HG03159 (cell line): ENCODE data around the gene RIMS4.

Experiments used
- ATAC-seq: cut with Tn5 transposase; IDR thresholded peaks from one replicate; pipeline ENCODE4 v1.9.1; 2021; ENCODE audit warnings: mild to moderate bottlenecking, moderate library complexity; ENCODE audit not compliant: unreplicated experiment

The RIMS4 gene

DNA sequence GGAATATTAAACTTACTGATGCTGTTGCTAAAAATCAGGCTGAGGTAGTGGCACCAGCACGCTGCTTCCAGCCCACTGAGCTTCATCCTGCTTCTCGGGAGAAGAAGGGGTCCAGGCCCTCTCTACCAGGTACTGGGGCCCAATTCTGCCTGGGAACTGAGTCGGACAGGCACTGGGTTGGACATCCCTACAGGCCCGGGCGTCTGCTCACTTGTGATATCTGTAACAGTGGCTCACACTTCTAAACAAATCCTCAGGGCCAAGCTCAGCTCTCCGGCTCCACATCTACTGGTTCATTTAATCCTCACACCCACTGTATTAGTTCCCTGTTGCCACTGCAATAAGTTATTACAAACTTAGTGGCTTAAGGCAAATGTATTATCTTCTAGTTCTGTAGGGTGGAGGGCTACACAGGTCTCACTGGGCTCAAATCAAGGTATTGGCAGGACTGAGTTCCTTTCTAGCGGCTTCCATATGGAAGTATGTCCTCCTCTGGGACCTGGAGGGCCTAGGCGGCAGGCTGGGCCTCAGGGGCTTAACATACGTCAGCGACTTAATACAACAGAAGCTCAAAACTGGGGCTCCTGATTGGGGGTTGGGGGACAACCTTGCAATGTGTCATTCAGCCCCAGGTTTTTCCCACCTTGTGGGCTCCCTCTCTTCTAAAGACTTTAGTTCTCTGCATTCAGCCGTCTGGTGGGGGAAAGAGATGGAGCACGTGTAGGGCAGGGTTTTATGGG is 66.3 kb downstream of the RIMS4 start:
- ATAC-seq = no peak

GRCh38 chr20:44743080-44743701 is 67.2 kb downstream of the RIMS4 start:
- ATAC-seq = no peak

- ATAC-seq = no peak
Observed at GRCh38 chr20:44742304-44743079, 67.9 kb downstream of the RIMS4 start.

DNA sequence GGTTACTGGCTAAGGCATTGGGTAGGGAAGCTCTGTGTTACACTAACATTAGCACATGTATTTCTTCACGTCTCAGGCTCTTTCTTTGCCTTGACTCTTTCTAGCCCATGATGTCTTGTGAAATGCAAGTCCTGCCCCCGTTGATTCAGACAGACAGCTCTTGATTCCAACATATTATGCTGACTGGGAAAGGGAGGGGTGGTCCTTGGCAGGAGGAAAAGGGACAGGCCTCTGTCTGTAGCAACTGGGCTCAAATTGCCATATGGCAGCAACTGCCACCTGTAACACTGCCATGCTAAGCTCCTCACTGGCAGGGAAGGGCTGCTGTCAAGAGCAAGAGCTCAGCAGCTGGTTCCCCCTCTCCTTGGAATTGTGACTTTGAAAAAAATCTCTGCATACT is 70.4 kb downstream of the RIMS4 start:
- ATAC-seq = no peak

GRCh38 chr20:44738813-44739477 is 71.4 kb downstream of the RIMS4 start:
- ATAC-seq = no peak

DNA sequence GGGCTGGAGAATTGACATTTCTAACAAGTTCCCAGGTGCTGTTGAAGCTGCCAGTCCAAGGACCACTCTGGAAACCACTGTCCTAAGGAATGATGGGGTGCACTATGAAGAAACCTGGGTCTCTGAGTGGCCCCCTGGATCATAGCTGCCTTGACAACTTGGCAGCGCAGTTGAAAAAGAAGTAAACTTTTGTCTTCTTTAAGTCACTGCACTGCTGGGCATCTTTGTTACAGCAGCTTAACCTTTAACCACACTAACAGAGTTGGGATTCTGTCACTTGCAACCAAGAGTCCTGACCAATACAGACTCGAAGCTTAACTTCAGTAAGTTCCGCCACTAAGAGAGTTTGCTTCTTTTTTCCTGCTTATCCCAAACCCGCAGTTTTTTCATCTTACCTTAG is 73.2 kb downstream of the RIMS4 start:
- no peak for ATAC-seq

DNA sequence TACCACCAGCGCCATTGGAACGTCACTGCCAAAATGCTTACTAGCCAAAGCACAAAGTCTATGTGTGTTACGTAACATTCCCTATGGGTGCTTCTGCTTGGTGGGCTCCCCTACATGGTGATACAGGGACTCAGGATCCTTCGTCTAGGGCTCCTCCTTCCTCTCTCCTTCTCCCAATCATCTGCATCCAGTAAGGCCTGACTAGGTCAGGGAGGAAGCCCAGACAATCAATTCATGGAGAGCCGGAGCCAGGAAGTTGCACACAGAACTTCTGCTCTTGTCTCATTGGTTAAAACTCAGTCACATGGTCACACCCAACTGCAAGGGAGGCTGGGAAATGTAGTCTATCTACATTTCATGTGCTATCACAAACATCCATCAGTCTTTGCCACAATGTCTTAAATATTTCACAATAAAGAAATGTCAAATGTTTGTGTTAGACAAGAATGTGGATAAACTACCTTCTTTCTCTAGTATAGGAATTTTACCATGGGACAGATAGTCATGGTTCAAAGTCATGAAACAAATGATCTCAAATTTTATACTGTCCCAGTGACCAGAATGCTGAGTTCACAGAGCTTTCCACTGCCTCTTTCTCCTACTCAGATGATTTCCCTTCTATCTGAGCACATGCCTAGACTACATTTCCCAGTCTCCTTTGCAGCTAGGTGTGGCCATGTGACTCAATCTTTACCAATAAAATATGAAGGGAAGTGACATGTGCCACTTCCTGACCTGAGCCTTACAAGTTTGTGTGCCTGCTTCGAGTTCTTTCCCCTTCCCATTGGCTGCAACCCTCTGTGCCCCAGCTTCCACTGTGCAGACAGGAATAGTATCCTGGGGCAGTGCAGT is 74.0 kb downstream of the RIMS4 start:
- ATAC-seq = no peak

GRCh38 chr20:44735816-44736169 is 74.6 kb downstream of the RIMS4 start:
- no peak for ATAC-seq

DNA sequence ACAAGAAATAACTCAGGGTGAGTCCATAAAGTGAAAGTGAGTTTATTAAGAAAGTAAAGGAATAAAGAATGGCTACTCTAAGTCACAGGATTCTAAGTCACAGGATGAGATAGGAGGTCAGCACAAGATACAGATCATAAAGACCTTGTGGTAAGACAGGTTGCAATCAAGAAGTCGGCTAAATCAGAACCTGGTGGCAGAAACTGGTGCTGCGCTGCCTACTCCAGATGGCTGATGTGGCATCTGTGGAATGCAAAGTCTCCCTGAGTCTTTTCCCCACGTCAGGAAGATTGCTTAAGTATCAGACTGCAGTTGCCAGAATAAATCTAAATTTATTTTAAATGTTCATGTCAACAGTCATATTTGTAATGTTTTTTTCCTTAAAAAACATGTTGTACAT is 75.4 kb downstream of the RIMS4 start:
- no peak for ATAC-seq

DNA sequence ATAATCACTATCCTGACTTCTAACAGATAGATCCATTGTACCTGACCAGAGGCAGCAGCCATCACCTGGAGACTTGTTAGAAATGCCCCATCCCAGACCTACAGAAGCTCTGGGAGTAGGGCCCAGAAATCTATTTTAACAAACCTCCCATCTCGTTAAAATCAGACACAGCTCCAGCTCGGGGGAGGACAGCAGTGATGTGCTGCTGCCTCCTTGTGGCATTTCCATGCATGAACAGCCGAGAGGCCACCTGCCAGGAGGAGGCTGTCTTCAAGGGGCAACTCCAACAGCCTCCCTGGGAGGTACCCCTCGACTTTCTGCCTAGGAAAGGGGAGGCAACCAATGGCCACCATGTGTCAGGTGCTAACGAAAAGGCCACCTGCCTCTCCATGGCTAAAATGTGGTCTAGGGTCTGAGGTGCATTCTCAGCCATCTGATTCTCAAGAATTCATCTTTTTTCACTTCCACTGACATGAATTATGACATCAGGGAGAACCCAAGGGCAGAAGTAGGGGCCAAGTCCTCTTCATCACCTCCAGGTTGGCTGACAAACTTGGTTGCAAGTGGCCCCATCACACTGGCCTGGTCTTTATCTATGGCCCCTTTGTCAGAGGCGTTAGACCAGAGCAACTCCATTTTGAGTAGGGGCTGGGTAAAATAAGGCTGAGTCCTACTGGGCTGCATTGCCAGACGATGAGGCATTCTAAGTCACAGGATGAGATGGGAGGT is 76.8 kb downstream of the RIMS4 start:
- no peak for ATAC-seq

DNA sequence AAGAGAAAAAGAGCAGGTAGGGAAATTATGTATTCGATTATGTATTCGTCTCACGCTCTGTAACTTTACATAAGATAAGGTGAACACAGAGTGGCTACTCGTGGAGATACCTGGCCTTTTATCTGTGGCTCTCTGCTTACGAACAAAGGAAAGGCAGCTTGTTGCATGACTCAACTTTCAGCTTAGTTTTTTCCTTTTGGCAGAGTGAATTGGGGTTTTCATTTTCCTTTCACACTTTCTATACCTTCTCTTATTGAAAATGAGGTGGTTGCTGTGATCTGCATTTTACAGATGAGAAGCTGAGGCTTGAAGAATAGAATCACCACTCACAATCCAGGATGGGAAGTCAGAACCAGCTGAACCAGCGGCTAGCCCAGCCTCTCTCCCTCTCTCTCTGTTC is 78.0 kb downstream of the RIMS4 start:
- ATAC-seq = no peak

GRCh38 chr20:44731657-44732056 is 78.7 kb downstream of the RIMS4 start:
- ATAC-seq = no peak

- no peak for ATAC-seq
Observed at GRCh38 chr20:44730441-44730840, 79.9 kb downstream of the RIMS4 start.

DNA sequence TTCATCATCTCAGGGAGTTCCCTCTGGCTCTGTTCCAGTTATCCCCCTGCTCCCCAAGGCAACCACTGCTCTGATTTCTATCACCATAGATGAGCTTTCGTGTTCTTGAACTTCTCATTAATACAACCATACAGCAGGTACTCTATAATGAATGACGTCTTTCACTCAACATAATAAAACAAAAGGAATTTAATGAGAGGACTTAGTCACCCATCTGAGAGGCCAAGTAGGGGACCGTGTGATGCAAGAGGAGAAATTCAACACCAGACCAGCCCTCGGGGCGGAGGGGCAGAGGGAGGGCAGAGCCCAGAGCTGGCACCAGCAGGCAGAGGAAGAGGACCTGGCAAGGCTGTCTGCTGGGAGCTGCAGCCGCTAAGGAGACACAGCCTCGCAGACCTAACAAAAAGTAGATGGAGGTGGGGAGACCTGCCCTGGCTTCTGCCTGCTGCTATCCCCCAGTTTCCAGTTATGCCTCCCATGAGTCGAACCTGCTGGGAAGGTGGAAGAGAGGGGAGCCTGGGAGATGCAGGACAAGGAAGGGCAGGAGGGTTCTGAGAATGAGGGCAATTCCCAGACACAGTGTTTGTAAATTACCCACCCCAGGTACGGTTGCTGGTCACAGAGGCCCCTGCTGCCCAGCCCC is 81.4 kb downstream of the RIMS4 start:
- ATAC-seq = no peak

GRCh38 chr20:44727651-44728050 is 82.7 kb downstream of the RIMS4 start:
- ATAC-seq = no peak

- ATAC-seq = no peak
Observed at GRCh38 chr20:44727039-44727438, 83.3 kb downstream of the RIMS4 start.

DNA sequence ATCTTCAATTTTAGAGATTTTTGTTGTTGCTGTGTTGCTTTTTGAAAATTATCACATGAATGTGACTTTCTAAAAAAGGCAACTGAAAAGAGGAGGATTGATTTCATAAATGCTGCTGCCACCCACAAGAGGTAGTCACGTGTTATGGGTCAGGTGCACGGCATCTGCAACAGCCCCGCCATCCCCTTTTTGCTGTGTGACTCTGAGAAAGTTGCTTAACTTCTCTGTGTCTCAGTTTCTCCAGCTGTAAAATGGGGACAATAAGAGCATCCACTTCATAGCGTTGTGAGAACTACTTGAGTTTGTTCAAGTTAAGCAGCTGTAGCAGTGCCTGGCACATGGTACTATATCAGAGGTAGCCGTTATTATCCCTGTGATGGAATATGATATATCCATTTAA is 84.5 kb downstream of the RIMS4 start:
- ATAC-seq = no peak

DNA sequence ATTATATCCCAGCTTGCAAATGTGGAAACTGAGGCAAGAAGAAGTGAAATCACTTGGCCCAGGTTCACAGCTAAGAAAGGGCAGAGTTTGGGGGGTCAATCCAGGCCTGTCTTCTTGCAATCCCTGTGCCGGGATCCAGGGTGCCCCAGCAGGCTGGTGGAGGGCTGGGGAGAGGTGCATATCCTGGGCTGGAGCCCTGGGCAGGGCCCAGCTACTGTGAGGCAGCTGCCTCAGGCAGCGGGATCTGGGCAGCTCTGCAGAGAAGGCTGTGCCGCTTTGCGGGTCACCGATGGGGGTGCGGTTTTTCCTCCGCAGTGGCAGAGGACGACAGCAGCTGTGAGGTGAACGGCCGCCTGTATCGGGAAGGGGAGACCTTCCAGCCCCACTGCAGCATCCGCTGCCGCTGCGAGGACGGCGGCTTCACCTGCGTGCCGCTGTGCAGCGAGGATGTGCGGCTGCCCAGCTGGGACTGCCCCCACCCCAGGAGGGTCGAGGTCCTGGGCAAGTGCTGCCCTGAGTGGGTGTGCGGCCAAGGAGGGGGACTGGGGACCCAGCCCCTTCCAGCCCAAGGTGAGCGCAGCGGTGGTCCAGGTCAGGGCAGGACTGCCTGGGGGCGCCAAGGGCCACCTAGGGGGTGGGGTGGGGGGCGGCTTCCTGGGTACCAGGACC is 85.8 kb downstream of the RIMS4 start:
- ATAC-seq = no peak

DNA sequence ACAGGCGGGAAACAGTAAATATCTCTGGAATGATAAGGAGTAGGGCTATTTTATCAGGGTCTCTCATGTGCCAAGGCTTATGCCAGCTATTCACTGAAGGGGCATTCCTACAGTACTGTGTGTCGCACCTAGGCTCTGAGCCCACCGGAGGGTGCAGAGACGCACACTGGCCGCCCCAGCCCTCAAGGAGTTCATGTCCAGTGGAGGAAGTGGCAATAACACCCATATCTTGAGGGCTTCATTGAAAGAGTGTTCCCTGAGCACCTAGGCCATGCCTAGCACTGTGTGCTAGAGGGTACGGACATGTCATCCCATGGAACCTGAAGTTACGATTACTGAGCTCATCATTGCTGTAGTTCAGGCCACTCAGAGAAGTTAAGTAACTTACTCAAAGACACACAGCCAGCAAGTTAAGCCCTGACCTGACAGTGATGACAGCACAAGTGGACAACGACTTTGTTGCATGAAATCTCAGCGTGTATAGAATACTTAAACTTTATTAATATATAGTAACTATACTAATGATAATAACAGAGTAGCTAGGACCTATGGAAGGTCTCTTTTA is 86.5 kb downstream of the RIMS4 start:
- no peak for ATAC-seq
